GM19099 (cell line): Measurements from ENCODE around the gene ACTN4.

Source experiments
- POLR2A ChIP-seq: IDR thresholded peaks from 3 replicates; pipeline ENCODE4 v1.6.1; 2011; ENCODE audit warnings: low read depth; ENCODE audit not compliant: insufficient read length; ENCODE audit errors: extremely low read depth

Gene ACTN4

GRCh38 chr19:38665219-38665931 is 17.9 kb downstream of the ACTN4 start:
- no peak for TF ChIP-seq POLR2A

- no peak for TF ChIP-seq POLR2A
These were observed 18.7 kb downstream of the ACTN4 start for GRCh38 chr19:38665950-38666662.

GRCh38 chr19:38666663-38667511 is 19.4 kb downstream of the ACTN4 start:
- TF ChIP-seq POLR2A: no peak

- TF ChIP-seq POLR2A: no peak
These were observed 20.3 kb downstream of the ACTN4 start for GRCh38 chr19:38667661-38668171.

GRCh38 chr19:38669552-38669951 is 22.1 kb downstream of the ACTN4 start:
- no peak for TF ChIP-seq POLR2A

- TF ChIP-seq POLR2A: no peak
These were observed 23.5 kb downstream of the ACTN4 start for GRCh38 chr19:38670921-38671398.

GRCh38 chr19:38671654-38672053 is 24.2 kb downstream of the ACTN4 start:
- TF ChIP-seq POLR2A: no peak

- TF ChIP-seq POLR2A: no peak
These were observed 25.6 kb downstream of the ACTN4 start for GRCh38 chr19:38673030-38673429.

GRCh38 chr19:38674388-38675171 is 27.1 kb downstream of the ACTN4 start:
- TF ChIP-seq POLR2A: no peak

GRCh38 chr19:38675611-38676010 is 28.2 kb downstream of the ACTN4 start:
- no peak for TF ChIP-seq POLR2A

GRCh38 chr19:38676023-38676877 is 28.8 kb downstream of the ACTN4 start:
- TF ChIP-seq POLR2A: no peak

GRCh38 chr19:38676878-38677646 is 29.6 kb downstream of the ACTN4 start:
- no peak for TF ChIP-seq POLR2A
